ENCODE measurements around the gene OSER1.

OSER1 gene

GRCh38 chr20:44182863-44183262 is 27.7 kb downstream of the OSER1 start:
- H3K36me3 ChIP-seq (ENCODE audit: control insufficient read depth, insufficient read depth, low read length), result no peaks in the 10 kb centered on the region
- H3K4me3 ChIP-seq (ENCODE audit: low read depth, low read length), result no peak overlapping the region
- no peak overlapping the region for H3K9ac ChIP-seq (ENCODE audit: low read depth, low read length)
- H3K9me3 ChIP-seq (ENCODE audit: control insufficient read depth, insufficient read depth, low read length), result no peaks in the 10 kb centered on the region
- H3K27me3 ChIP-seq (ENCODE audit: control insufficient read depth, insufficient read depth, low read length), result no peaks in the 10 kb centered on the region
- H3K4me1 ChIP-seq (ENCODE audit: control insufficient read depth, insufficient read depth, low read length), result peaks cover 4% of the 10 kb centered on the region

- no peaks in the 10 kb centered on the region for H3K9me3 ChIP-seq (ENCODE audit: control insufficient read depth, insufficient read depth, low read length)
- no peak overlapping the region for H3K9ac ChIP-seq (ENCODE audit: low read depth, low read length)
- H3K36me3 ChIP-seq (ENCODE audit: control insufficient read depth, insufficient read depth, low read length), result no peaks in the 10 kb centered on the region
- H3K27me3 ChIP-seq (ENCODE audit: control insufficient read depth, insufficient read depth, low read length), result no peaks in the 10 kb centered on the region
- peaks cover 4% of the 10 kb centered on the region for H3K4me1 ChIP-seq (ENCODE audit: control insufficient read depth, insufficient read depth, low read length)
- H3K4me3 ChIP-seq (ENCODE audit: low read depth, low read length), result no peak overlapping the region
Measured at GRCh38 chr20:44182135-44182765, 28.3 kb downstream of the OSER1 start.

GRCh38 chr20:44181611-44182010 is 29.0 kb downstream of the OSER1 start:
- H3K4me1 ChIP-seq (ENCODE audit: control insufficient read depth, insufficient read depth, low read length), result peaks cover 4% of the 10 kb centered on the region
- H3K9me3 ChIP-seq (ENCODE audit: control insufficient read depth, insufficient read depth, low read length), result no peaks in the 10 kb centered on the region
- H3K9ac ChIP-seq (ENCODE audit: low read depth, low read length), result no peak overlapping the region
- no peaks in the 10 kb centered on the region for H3K27me3 ChIP-seq (ENCODE audit: control insufficient read depth, insufficient read depth, low read length)
- no peaks in the 10 kb centered on the region for H3K36me3 ChIP-seq (ENCODE audit: control insufficient read depth, insufficient read depth, low read length)
- H3K4me3 ChIP-seq (ENCODE audit: low read depth, low read length), result no peak overlapping the region

GRCh38 chr20:44180814-44181213 is 29.8 kb downstream of the OSER1 start:
- H3K4me3 ChIP-seq (ENCODE audit: low read depth, low read length), result no peak overlapping the region
- no peaks in the 10 kb centered on the region for H3K27me3 ChIP-seq (ENCODE audit: control insufficient read depth, insufficient read depth, low read length)
- no peaks in the 10 kb centered on the region for H3K9me3 ChIP-seq (ENCODE audit: control insufficient read depth, insufficient read depth, low read length)
- H3K9ac ChIP-seq (ENCODE audit: low read depth, low read length), result no peak overlapping the region
- H3K4me1 ChIP-seq (ENCODE audit: control insufficient read depth, insufficient read depth, low read length), result peaks cover 4% of the 10 kb centered on the region
- H3K36me3 ChIP-seq (ENCODE audit: control insufficient read depth, insufficient read depth, low read length), result no peaks in the 10 kb centered on the region

- no peak overlapping the region for H3K4me3 ChIP-seq (ENCODE audit: low read depth, low read length)
- no peak overlapping the region for H3K9ac ChIP-seq (ENCODE audit: low read depth, low read length)
- no peaks in the 10 kb centered on the region for H3K9me3 ChIP-seq (ENCODE audit: control insufficient read depth, insufficient read depth, low read length)
- no peaks in the 10 kb centered on the region for H3K36me3 ChIP-seq (ENCODE audit: control insufficient read depth, insufficient read depth, low read length)
- peaks cover 4% of the 10 kb centered on the region for H3K4me1 ChIP-seq (ENCODE audit: control insufficient read depth, insufficient read depth, low read length)
- no peaks in the 10 kb centered on the region for H3K27me3 ChIP-seq (ENCODE audit: control insufficient read depth, insufficient read depth, low read length)
Measured at GRCh38 chr20:44176833-44177534, 33.6 kb downstream of the OSER1 start.

GRCh38 chr20:44174996-44175765 is 35.4 kb downstream of the OSER1 start:
- no peak overlapping the region for H3K9ac ChIP-seq (ENCODE audit: low read depth, low read length)
- no peaks in the 10 kb centered on the region for H3K36me3 ChIP-seq (ENCODE audit: control insufficient read depth, insufficient read depth, low read length)
- no peaks in the 10 kb centered on the region for H3K9me3 ChIP-seq (ENCODE audit: control insufficient read depth, insufficient read depth, low read length)
- no peaks in the 10 kb centered on the region for H3K4me1 ChIP-seq (ENCODE audit: control insufficient read depth, insufficient read depth, low read length)
- no peaks in the 10 kb centered on the region for H3K27me3 ChIP-seq (ENCODE audit: control insufficient read depth, insufficient read depth, low read length)
- H3K4me3 ChIP-seq (ENCODE audit: low read depth, low read length), result no peak overlapping the region

GRCh38 chr20:44173846-44174245 is 36.7 kb downstream of the OSER1 start:
- Histone ChIP-seq H3K27me3 (ENCODE audit: control insufficient read depth, insufficient read depth, low read length) (no peaks in the 10 kb centered on the region), H3K9ac (ENCODE audit: low read depth, low read length) (no peak overlapping the region), H3K4me3 (ENCODE audit: low read depth, low read length) (no peak overlapping the region), H3K4me1 (ENCODE audit: control insufficient read depth, insufficient read depth, low read length) (no peaks in the 10 kb centered on the region), H3K9me3 (ENCODE audit: control insufficient read depth, insufficient read depth, low read length) (no peaks in the 10 kb centered on the region), H3K36me3 (ENCODE audit: control insufficient read depth, insufficient read depth, low read length) (no peaks in the 10 kb centered on the region)

- Histone ChIP-seq H3K9me3 (ENCODE audit: control insufficient read depth, insufficient read depth, low read length) (no peaks in the 10 kb centered on the region), H3K4me1 (ENCODE audit: control insufficient read depth, insufficient read depth, low read length) (no peaks in the 10 kb centered on the region), H3K27me3 (ENCODE audit: control insufficient read depth, insufficient read depth, low read length) (no peaks in the 10 kb centered on the region), H3K4me3 (ENCODE audit: low read depth, low read length) (no peak overlapping the region), H3K9ac (ENCODE audit: low read depth, low read length) (no peak overlapping the region), H3K36me3 (ENCODE audit: control insufficient read depth, insufficient read depth, low read length) (no peaks in the 10 kb centered on the region)
Measured at GRCh38 chr20:44173116-44173515, 37.5 kb downstream of the OSER1 start.

GRCh38 chr20:44172572-44172950 is 38.0 kb downstream of the OSER1 start:
- no peaks in the 10 kb centered on the region for H3K9me3 ChIP-seq (ENCODE audit: control insufficient read depth, insufficient read depth, low read length)
- no peaks in the 10 kb centered on the region for H3K27me3 ChIP-seq (ENCODE audit: control insufficient read depth, insufficient read depth, low read length)
- H3K4me3 ChIP-seq (ENCODE audit: low read depth, low read length), result no peak overlapping the region
- no peaks in the 10 kb centered on the region for H3K36me3 ChIP-seq (ENCODE audit: control insufficient read depth, insufficient read depth, low read length)
- H3K4me1 ChIP-seq (ENCODE audit: control insufficient read depth, insufficient read depth, low read length), result no peaks in the 10 kb centered on the region
- no peak overlapping the region for H3K9ac ChIP-seq (ENCODE audit: low read depth, low read length)

GRCh38 chr20:44171775-44172571 is 38.6 kb downstream of the OSER1 start:
- Histone ChIP-seq H3K9ac (ENCODE audit: low read depth, low read length) (no peak overlapping the region), H3K9me3 (ENCODE audit: control insufficient read depth, insufficient read depth, low read length) (no peaks in the 10 kb centered on the region), H3K36me3 (ENCODE audit: control insufficient read depth, insufficient read depth, low read length) (no peaks in the 10 kb centered on the region), H3K27me3 (ENCODE audit: control insufficient read depth, insufficient read depth, low read length) (no peaks in the 10 kb centered on the region), H3K4me3 (ENCODE audit: low read depth, low read length) (no peak overlapping the region), H3K4me1 (ENCODE audit: control insufficient read depth, insufficient read depth, low read length) (no peaks in the 10 kb centered on the region)

GRCh38 chr20:44170816-44171410 is 39.7 kb downstream of the OSER1 start:
- no peaks in the 10 kb centered on the region for H3K9me3 ChIP-seq (ENCODE audit: control insufficient read depth, insufficient read depth, low read length)
- no peaks in the 10 kb centered on the region for H3K27me3 ChIP-seq (ENCODE audit: control insufficient read depth, insufficient read depth, low read length)
- no peaks in the 10 kb centered on the region for H3K36me3 ChIP-seq (ENCODE audit: control insufficient read depth, insufficient read depth, low read length)
- H3K4me3 ChIP-seq (ENCODE audit: low read depth, low read length), result no peak overlapping the region
- H3K4me1 ChIP-seq (ENCODE audit: control insufficient read depth, insufficient read depth, low read length), result no peaks in the 10 kb centered on the region
- no peak overlapping the region for H3K9ac ChIP-seq (ENCODE audit: low read depth, low read length)

Data from iPS-15b (cell line).